Smooth muscle cell of the umbilical artery (primary cell): ENCODE results near the gene ARHGAP35. TPM values are rescaled to one million over a fixed set of nuclear protein-coding genes. Genes with fewer than 3 reads are reported as not detected.

Experiments used
- total RNA-seq: library from RNA; depleted of rRNA; stranded (reverse); fragments of >200 nt; gene quantifications from 2 replicates; pipeline ENCODE4 v1.2.3, GENCODE V29; 2014

ARHGAP35 gene
- 33.9 and 46.8 TPM in 2 replicates for total RNA-seq

GRCh38 chr19:46860846-46861690 is at the start of gene ARHGAP35:
ARHGAP35 (plus strand) TSS chr19:46860997; CDS start chr19:46918676, 57,679 bp downstream.

DNA sequence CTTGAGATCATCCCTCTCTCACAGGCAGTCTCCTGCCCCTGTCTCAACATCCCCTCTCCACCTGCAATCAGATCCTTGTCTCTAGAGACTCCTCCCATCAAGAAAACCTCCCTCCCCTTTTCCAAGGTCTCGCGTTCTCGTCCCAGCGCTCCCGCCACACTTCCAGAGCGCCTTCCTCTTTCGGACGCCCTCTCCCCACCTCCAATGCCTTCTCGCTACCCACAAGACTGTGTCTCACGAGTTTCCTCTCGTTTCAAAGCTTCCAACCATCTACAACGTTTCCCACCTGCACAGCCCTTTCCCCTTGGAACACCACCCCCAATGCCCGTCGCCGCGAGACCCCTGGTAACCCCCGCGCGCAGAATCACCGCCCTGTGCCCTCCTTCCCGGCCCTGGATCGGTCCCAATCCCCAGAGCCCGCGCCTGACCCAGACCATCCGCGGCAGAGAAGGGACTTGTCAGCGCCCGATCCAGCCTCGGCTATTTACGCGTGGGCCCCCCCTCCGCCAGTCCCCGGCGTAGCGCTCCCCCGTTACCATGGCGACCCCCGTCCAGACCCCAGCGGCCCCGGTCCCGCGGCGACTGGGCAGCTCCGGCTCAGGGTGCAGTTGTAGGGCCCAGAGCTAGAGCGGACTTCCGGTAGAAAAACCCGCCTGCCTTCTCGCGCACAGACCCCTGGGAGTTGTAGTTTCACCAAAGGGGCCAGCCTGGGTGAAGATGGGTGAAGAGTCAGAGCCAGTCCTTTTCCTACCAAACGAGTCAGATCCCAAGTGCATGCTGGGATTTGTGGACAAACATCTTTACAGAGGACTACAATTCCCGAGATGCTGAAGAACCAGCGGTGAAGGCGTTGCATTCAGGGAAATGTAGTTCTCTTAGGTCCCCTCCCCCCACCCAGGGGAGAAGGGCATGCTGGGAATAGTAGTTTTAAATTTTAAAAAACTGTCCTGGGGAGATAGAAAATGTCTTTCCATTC is 10.3 kb upstream of the ARHGAP35 start, which contains the start of gene AP2S1:
Gene AP2S1 (minus strand): TSS at position 619 of the 976 bp plus-strand sequence. CDS start 80 bp downstream, at position 539.

Other genes with a start within 250 kb of the ARHGAP35 start
- 6.8 and 9.1 TPM in 2 replicates for gene PTGIR, start 235.9 kb upstream of the ARHGAP35 start, total RNA-seq
- gene GNG8, start 224.8 kb upstream of the ARHGAP35 start, total RNA-seq: not detected in 2 replicates
- gene DACT3, start 199.8 kb upstream of the ARHGAP35 start, total RNA-seq: 2.2 and 5.0 TPM in 2 replicates
- 11.0 and 28.1 TPM in 2 replicates for gene PRKD2, start 143.9 kb upstream of the ARHGAP35 start, total RNA-seq
- gene FKRP, start 114.9 kb upstream of the ARHGAP35 start, total RNA-seq: 30.0 and 34.6 TPM in 2 replicates
- gene STRN4, start 114.5 kb upstream of the ARHGAP35 start, total RNA-seq: 43.7 and 73.4 TPM in 2 replicates
- 153 and 200 TPM in 2 replicates for gene SLC1A5, start 72.4 kb upstream of the ARHGAP35 start, total RNA-seq
- 184 and 247 TPM in 2 replicates for gene AP2S1, start 10.2 kb upstream of the ARHGAP35 start, total RNA-seq
- 0.09 and 0.30 TPM in 2 replicates for gene NPAS1, start 158.8 kb downstream of the ARHGAP35 start, total RNA-seq
- gene TMEM160, start 187.6 kb downstream of the ARHGAP35 start, total RNA-seq: 7.9 and 15.4 TPM in 2 replicates